ENCODE results near the gene ASTE1. TPM values are rescaled to one million over a fixed set of nuclear protein-coding genes. Genes with fewer than 3 reads are reported as not detected.

The ASTE1 gene, protein sequence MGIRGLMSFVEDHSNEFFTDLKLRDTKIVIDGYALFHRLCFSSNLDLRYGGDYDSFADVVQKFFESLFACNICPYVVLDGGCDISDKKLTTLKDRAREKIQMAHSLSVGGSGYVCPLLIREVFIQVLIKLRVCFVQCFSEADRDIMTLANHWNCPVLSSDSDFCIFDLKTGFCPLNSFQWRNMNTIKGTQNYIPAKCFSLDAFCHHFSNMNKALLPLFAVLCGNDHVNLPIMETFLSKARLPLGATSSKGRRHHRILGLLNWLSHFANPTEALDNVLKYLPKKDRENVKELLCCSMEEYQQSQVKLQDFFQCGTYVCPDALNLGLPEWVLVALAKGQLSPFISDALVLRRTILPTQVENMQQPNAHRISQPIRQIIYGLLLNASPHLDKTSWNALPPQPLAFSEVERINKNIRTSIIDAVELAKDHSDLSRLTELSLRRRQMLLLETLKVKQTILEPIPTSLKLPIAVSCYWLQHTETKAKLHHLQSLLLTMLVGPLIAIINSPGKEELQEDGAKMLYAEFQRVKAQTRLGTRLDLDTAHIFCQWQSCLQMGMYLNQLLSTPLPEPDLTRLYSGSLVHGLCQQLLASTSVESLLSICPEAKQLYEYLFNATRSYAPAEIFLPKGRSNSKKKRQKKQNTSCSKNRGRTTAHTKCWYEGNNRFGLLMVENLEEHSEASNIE
- total RNA-seq (2021; ENCODE audit: unreplicated experiment): 2.4 TPM
- 1.6 and 2.2 TPM in 2 replicates for polyA plus RNA-seq (2012)
- Bru-seq, nascent RNA: percentile 57 among the genes with signal in this experiment
- BruChase-seq, experiment 1, labeled RNA remaining after a 6-hour chase: percentile 26 among the genes with signal in this experiment
- percentile 42 among the genes with signal in this experiment for BruChase-seq, experiment 2, labeled RNA remaining after a 2-hour chase
- long read RNA-seq, partial matches to known transcripts: 3 of 14 reads
- long read RNA-seq, other reads (novel, unspliced or antisense): 8 of 14 reads

DNA sequence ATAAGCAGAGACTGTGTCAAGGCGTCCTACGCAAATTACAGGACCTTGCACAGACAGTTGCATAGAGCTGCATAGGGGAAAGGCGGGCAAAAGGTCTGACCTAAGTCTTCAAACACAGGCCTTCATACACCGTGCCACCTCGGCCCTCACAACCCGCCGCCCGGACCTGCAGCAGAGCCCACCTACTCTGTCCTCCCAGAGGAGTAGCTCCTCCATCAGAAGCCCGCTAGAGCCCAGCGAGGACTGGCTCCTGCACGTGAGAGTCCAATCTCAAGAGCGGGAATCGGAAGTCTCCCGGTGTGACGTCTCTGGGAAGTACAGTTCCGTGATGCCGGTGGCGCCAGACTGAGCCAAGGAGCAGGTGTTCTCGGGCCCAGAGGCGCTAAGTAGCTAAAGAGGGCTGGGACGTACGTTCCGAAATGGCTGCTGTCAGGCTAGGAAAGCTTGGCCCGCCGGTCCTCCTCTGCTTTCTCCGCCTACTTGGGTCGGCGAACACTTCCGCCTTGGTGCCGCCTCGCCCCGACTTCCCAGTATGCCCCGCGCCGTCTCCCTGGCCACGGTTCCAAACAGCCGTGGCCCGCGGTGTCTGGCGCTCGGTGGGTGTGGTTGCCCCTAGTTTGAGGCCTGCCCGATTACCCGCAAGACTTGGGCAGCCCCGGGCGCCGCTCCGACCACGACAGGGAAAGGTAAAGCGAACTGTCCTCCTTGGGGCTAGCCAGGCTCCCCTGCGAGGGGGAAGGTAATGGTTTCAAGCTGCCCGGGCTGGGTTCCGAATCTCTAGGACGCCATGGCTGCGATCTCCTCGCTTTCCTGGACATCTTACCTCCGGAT is at the start of gene ASTE1, which contains the start of gene NEK11:
ASTE1 (minus strand) TSS at position 505 of the 831 bp plus-strand sequence. CDS start 1,519 bp downstream, outside the sequence.
NEK11 (plus strand) TSS at position 557 of the 831 bp plus-strand sequence. CDS start 2,832 bp downstream, outside the sequence.
- peak; percentile 95 for ATAC-seq
- H3K27ac ChIP-seq (ENCODE audit: low read depth, low read length): peak within 1 kb of the TSS; percentile 64
- H3K4me2 ChIP-seq (ENCODE audit: low read length): peak within 1 kb of the TSS; percentile 92
- ChIA-PET CTCF (no interaction called here), POLR2A (no interaction called here), RAD21 (ENCODE audit: low non-redundant PET in 1 of 2, low total read pairs in 2 of 2, uncharacterized antibody in 2 of 2, unreplicated experiment in 2 of 2) (no interaction called here)
- H3K79me2 ChIP-seq (ENCODE audit: insufficient read depth, low read length): no peaks in the 10 kb centered on the region
- H3K9ac ChIP-seq (ENCODE audit: low read length): peak within 1 kb of the TSS; percentile 72
- TF ChIP-seq, protein P1, sequence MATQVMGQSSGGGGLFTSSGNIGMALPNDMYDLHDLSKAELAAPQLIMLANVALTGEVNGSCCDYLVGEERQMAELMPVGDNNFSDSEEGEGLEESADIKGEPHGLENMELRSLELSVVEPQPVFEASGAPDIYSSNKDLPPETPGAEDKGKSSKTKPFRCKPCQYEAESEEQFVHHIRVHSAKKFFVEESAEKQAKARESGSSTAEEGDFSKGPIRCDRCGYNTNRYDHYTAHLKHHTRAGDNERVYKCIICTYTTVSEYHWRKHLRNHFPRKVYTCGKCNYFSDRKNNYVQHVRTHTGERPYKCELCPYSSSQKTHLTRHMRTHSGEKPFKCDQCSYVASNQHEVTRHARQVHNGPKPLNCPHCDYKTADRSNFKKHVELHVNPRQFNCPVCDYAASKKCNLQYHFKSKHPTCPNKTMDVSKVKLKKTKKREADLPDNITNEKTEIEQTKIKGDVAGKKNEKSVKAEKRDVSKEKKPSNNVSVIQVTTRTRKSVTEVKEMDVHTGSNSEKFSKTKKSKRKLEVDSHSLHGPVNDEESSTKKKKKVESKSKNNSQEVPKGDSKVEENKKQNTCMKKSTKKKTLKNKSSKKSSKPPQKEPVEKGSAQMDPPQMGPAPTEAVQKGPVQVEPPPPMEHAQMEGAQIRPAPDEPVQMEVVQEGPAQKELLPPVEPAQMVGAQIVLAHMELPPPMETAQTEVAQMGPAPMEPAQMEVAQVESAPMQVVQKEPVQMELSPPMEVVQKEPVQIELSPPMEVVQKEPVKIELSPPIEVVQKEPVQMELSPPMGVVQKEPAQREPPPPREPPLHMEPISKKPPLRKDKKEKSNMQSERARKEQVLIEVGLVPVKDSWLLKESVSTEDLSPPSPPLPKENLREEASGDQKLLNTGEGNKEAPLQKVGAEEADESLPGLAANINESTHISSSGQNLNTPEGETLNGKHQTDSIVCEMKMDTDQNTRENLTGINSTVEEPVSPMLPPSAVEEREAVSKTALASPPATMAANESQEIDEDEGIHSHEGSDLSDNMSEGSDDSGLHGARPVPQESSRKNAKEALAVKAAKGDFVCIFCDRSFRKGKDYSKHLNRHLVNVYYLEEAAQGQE (IDR thresholded peaks at IDR 0.05; ENCODE audit: low read depth): no peak
- TF ChIP-seq, protein P2, sequence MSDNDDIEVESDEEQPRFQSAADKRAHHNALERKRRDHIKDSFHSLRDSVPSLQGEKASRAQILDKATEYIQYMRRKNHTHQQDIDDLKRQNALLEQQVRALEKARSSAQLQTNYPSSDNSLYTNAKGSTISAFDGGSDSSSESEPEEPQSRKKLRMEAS (IDR thresholded peaks at IDR 0.05): peak; percentile 94
- TF ChIP-seq, protein P3, sequence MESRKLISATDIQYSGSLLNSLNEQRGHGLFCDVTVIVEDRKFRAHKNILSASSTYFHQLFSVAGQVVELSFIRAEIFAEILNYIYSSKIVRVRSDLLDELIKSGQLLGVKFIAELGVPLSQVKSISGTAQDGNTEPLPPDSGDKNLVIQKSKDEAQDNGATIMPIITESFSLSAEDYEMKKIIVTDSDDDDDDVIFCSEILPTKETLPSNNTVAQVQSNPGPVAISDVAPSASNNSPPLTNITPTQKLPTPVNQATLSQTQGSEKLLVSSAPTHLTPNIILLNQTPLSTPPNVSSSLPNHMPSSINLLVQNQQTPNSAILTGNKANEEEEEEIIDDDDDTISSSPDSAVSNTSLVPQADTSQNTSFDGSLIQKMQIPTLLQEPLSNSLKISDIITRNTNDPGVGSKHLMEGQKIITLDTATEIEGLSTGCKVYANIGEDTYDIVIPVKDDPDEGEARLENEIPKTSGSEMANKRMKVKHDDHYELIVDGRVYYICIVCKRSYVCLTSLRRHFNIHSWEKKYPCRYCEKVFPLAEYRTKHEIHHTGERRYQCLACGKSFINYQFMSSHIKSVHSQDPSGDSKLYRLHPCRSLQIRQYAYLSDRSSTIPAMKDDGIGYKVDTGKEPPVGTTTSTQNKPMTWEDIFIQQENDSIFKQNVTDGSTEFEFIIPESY (IDR thresholded peaks at IDR 0.05; ENCODE audit: extremely low read depth, insufficient replicate concordance, low read length): peak; percentile 21
- peak; percentile 84 for TF ChIP-seq POLR2AphosphoS5 (IDR thresholded peaks at IDR 0.05; ENCODE audit: low read depth, low read length)
- no peak for TF ChIP-seq RAD21 (IDR thresholded peaks at IDR 0.05; ENCODE audit: low read depth)
- no peak for TF ChIP-seq EGR1 (IDR thresholded peaks at IDR 0.05; ENCODE audit: low read depth)
- TF ChIP-seq EZH2 (IDR thresholded peaks at IDR 0.05): no peak
- no peak for TF ChIP-seq TCF7L2 (IDR thresholded peaks at IDR 0.05; ENCODE audit: borderline replicate concordance, extremely low read depth, insufficient read depth, insufficient read length)
- TF ChIP-seq YY1 (IDR thresholded peaks at IDR 0.05; ENCODE audit: extremely low read depth, insufficient replicate concordance, low read depth, low read length): no peak
- peak; percentile 57; the same call in 1 of the 2 replicates for TF ChIP-seq CBX3 (IDR thresholded peaks at IDR 0.05; ENCODE audit: low read depth)
- peak; percentile 47; the same call in 1 of the 2 replicates for TF ChIP-seq ZFX (IDR thresholded peaks at IDR 0.05)
- no peak for TF ChIP-seq EZH2phosphoT487 (IDR thresholded peaks at IDR 0.05; ENCODE audit: borderline replicate concordance)
- TF ChIP-seq SIN3A (IDR thresholded peaks at IDR 0.05; ENCODE audit: low read depth): no peak
- TF ChIP-seq ELF1 (IDR thresholded peaks at IDR 0.05; ENCODE audit: borderline replicate concordance, low read depth): peak; percentile 98
- TF ChIP-seq CEBPB (IDR thresholded peaks at IDR 0.05; ENCODE audit: low read depth): no peak
- peak; percentile 36 for TF ChIP-seq POLR2A (IDR thresholded peaks at IDR 0.05; ENCODE audit: borderline replicate concordance, extremely low read depth, insufficient read depth, insufficient read length)
- H3K9me3 ChIP-seq (ENCODE audit: control insufficient read depth in 1 of 2, insufficient read depth in 1 of 2, low read depth in 1 of 2, low read length in 2 of 2): no peaks in the 10 kb centered on the region
- H3K36me3 ChIP-seq (ENCODE audit: control insufficient read depth in 1 of 2, insufficient read depth in 2 of 2, low read length in 2 of 2): no peaks in the 10 kb centered on the region
- H3K27me3 ChIP-seq (ENCODE audit: insufficient read depth, low read length): no peaks in the 10 kb centered on the region
- H3K9me2 ChIP-seq (ENCODE audit: insufficient read depth): no peaks in the 10 kb centered on the region
- BruUV-seq (replicated peaks): TSS peak; percentile 70
- peak; percentile 49 for DNase-seq (ENCODE audit: low read depth, low spot score)
- peaks cover 11 to 16% of the 10 kb centered on the region in 2 experiments; a peak in 3 of 4 replicates for H3K4me1 ChIP-seq (ENCODE audit: control insufficient read depth in 1 of 2, insufficient read depth in 2 of 2, low read length in 2 of 2)
- H2AFZ ChIP-seq (ENCODE audit: low read depth, low read length, poor library complexity, severe bottlenecking): peak within 1 kb of the TSS; percentile 72
- H3K4me3 ChIP-seq (replicated peaks in 1 of 2; ENCODE audit: low read depth in 1 of 2, low read length in 2 of 2): peak within 1 kb of the TSS; percentile 59 to 64
- intact Hi-C loops (cut with micrococcal nuclease): loop anchor here (5.0 to 10.0 kb wide), 2 partner anchors 476 to 1368 kb away; partner anchors contain the start of gene MRPL3
- no peaks in the 10 kb centered on the region for H4K20me1 ChIP-seq (ENCODE audit: insufficient read depth)
